Measurements from ENCODE around the gene ABHD16A. TPM values are rescaled to one million over a fixed set of nuclear protein-coding genes. Genes with fewer than 3 reads are reported as not detected.

Gene ABHD16A
- total RNA-seq, 1 donor from 2014 or later = 84.4 TPM

GRCh38 chr6:31655349-31656237 lies 47.5 kb downstream of the ABHD16A start, which contains the start of gene APOM:
TSS of gene APOM (plus strand) at chr6:31655894. CDS start at chr6:31655967, 73 bp downstream.

Other genes starting within 250 kb of the ABHD16A start
- 13.6 and 25.9 TPM in 2 replicates for gene MICB, start 205.2 kb downstream of the ABHD16A start, total RNA-seq
- gene MCCD1, start 174.4 kb downstream of the ABHD16A start, total RNA-seq = not detected in 2 replicates
- gene DDX39B, start 161.3 kb downstream of the ABHD16A start, total RNA-seq = 309 and 373 TPM in 2 replicates
- 0.49 and 0.94 TPM in 2 replicates for gene ATP6V1G2, start 156.7 kb downstream of the ABHD16A start, total RNA-seq
- gene NFKBIL1, start 155.7 kb downstream of the ABHD16A start, total RNA-seq = 18.3 and 27.2 TPM in 2 replicates
- not detected in 2 replicates for gene LTA, start 131.0 kb downstream of the ABHD16A start, total RNA-seq
- 0.13 TPM in 1 of 2 replicates, not detected in the other for gene TNF, start 127.8 kb downstream of the ABHD16A start, total RNA-seq
- 4.9 and 39.7 TPM in 2 replicates for gene LTB, start 120.9 kb downstream of the ABHD16A start, total RNA-seq
- gene LST1, start 117.0 kb downstream of the ABHD16A start, total RNA-seq = 0.32 and 0.57 TPM in 2 replicates
- gene NCR3, start 110.3 kb downstream of the ABHD16A start, total RNA-seq = not detected in 2 replicates
- not detected in 2 replicates for gene AIF1, start 88.1 kb downstream of the ABHD16A start, total RNA-seq
- 21.0 and 56.6 TPM in 2 replicates for gene PRRC2A, start 82.6 kb downstream of the ABHD16A start, total RNA-seq
- gene BAG6, start 50.7 kb downstream of the ABHD16A start, total RNA-seq = 83.2 and 204 TPM in 2 replicates
- gene APOM, start 47.4 kb downstream of the ABHD16A start, total RNA-seq = 0.16 and 0.25 TPM in 2 replicates
- 18.5 and 21.6 TPM in 2 replicates for gene C6orf47, start 42.5 kb downstream of the ABHD16A start, total RNA-seq
- 11.8 and 12.3 TPM in 2 replicates for gene GPANK1, start 38.3 kb downstream of the ABHD16A start, total RNA-seq
- gene CSNK2B, start 37.2 kb downstream of the ABHD16A start, total RNA-seq = 77.5 and 79.2 TPM in 2 replicates
- 1.1 and 5.3 TPM in 2 replicates for gene LY6G5B, start 33.3 kb downstream of the ABHD16A start, total RNA-seq
- 1.8 and 2.1 TPM in 2 replicates for gene LY6G5C, start 22.3 kb downstream of the ABHD16A start, total RNA-seq
- not detected in 2 replicates for gene LY6G6F, start 3.5 kb upstream of the ABHD16A start, total RNA-seq
- not detected in 2 replicates for gene LY6G6D, start 12.0 kb upstream of the ABHD16A start, total RNA-seq
- not detected in 2 replicates for gene LY6G6C, start 18.4 kb upstream of the ABHD16A start, total RNA-seq
- not detected in 2 replicates for gene MPIG6B, start 20.0 kb upstream of the ABHD16A start, total RNA-seq
- gene DDAH2, start 26.0 kb upstream of the ABHD16A start, total RNA-seq = 86.0 and 129 TPM in 2 replicates
- gene CLIC1, start 33.2 kb upstream of the ABHD16A start, total RNA-seq = 347 and 730 TPM in 2 replicates
- 4.9 and 5.8 TPM in 2 replicates for gene MSH5, start 36.7 kb upstream of the ABHD16A start, total RNA-seq
- gene SAPCD1, start 59.3 kb upstream of the ABHD16A start, total RNA-seq = 1.3 and 2.9 TPM in 2 replicates
- 0.32 and 0.38 TPM in 2 replicates for gene VWA7, start 74.0 kb upstream of the ABHD16A start, total RNA-seq
- 40.8 and 104 TPM in 2 replicates for gene VARS1, start 92.4 kb upstream of the ABHD16A start, total RNA-seq
- gene LSM2, start 103.6 kb upstream of the ABHD16A start, total RNA-seq = 24.1 and 37.2 TPM in 2 replicates
- 0.81 and 1.8 TPM in 2 replicates for gene HSPA1L, start 112.0 kb upstream of the ABHD16A start, total RNA-seq
- gene HSPA1A, start 112.2 kb upstream of the ABHD16A start, total RNA-seq = 98.4 and 221 TPM in 2 replicates
- gene HSPA1B, start 124.4 kb upstream of the ABHD16A start, total RNA-seq = 64.1 and 91.7 TPM in 2 replicates
- 52.0 and 59.4 TPM in 2 replicates for gene NEU1, start 159.5 kb upstream of the ABHD16A start, total RNA-seq
- 0.06 and 0.49 TPM in 2 replicates for gene SLC44A4, start 175.7 kb upstream of the ABHD16A start, total RNA-seq
- 28.7 and 52.4 TPM in 2 replicates for gene EHMT2, start 194.4 kb upstream of the ABHD16A start, total RNA-seq
- 1.1 and 5.7 TPM in 2 replicates for gene ZBTB12, start 198.8 kb upstream of the ABHD16A start, total RNA-seq
- gene C2, start 224.4 kb upstream of the ABHD16A start, total RNA-seq = not detected in 2 replicates
- gene CFB, start 242.8 kb upstream of the ABHD16A start, total RNA-seq = 0.97 and 2.5 TPM in 2 replicates

Data from bladder microvascular endothelial cell (primary cell).